ENCODE data around the gene OR7G3. TPM values are rescaled to one million over a fixed set of nuclear protein-coding genes. Genes with fewer than 3 reads are reported as not detected.

OR7G3 gene
- polyA plus RNA-seq, 1 donor from 2014 or later: not detected

- H3K27ac ChIP-seq (ENCODE audit: low read length): no peak overlapping the region
- no peak overlapping the region for H3K4me3 ChIP-seq (ENCODE audit: low read length)
- peaks cover 30% of the 10 kb centered on the region for H3K9me3 ChIP-seq (ENCODE audit: low read length)
- no peaks in the 10 kb centered on the region for H3F3A ChIP-seq (ENCODE audit: insufficient read depth, low read length, poor library complexity, severe bottlenecking)
- no peak overlapping the region for H3K4me2 ChIP-seq (ENCODE audit: low read length)
- no peak overlapping the region for H2AFZ ChIP-seq (ENCODE audit: low read depth, low read length)
- H3K27me3 ChIP-seq (ENCODE audit: insufficient read depth, low read depth, low read length): no peaks in the 10 kb centered on the region
- H3K79me2 ChIP-seq (replicated peaks; ENCODE audit: insufficient read depth, low read length): peaks cover 72% of the 10 kb centered on the region
- no peak overlapping the region for H3K9ac ChIP-seq (ENCODE audit: low read length)
- H3K36me3 ChIP-seq (ENCODE audit: insufficient read depth, low read length): peaks cover 12% of the 10 kb centered on the region
- no peaks in the 10 kb centered on the region for H3K9me2 ChIP-seq (ENCODE audit: insufficient read depth, low read length)
- no peaks in the 10 kb centered on the region for H4K20me1 ChIP-seq (ENCODE audit: insufficient read depth)
- TF ChIP-seq RAD21 (conservative IDR thresholded peaks at IDR 0.05) (no peak), TAF1 (IDR thresholded peaks at IDR 0.05; ENCODE audit: low read depth) (no peak), REST (IDR thresholded peaks at IDR 0.05; ENCODE audit: borderline replicate concordance) (no peak), SMC3 (conservative IDR thresholded peaks at IDR 0.05; ENCODE audit: poor library complexity) (no peak), CTCF (IDR thresholded peaks at IDR 0.05; ENCODE audit: poor library complexity, severe bottlenecking) (no peak), POLR2AphosphoS5 (IDR thresholded peaks at IDR 0.05) (no peak), EP300 (conservative IDR thresholded peaks at IDR 0.05; ENCODE audit: poor library complexity, severe bottlenecking) (no peak), MXI1 (conservative IDR thresholded peaks at IDR 0.05; ENCODE audit: poor library complexity, severe bottlenecking) (no peak), EZH2 (IDR thresholded peaks at IDR 0.05; ENCODE audit: borderline replicate concordance, insufficient read depth, low read length, poor library complexity, severe bottlenecking) (no peak)
These were observed 21.9 kb upstream of the OR7G3 start for GRCh38 chr19:9148697-9149096.

GRCh38 chr19:9146882-9147281, 20.1 kb upstream of the OR7G3 start:
- H3K4me3 ChIP-seq (ENCODE audit: low read length): no peak overlapping the region
- H3K9ac ChIP-seq (ENCODE audit: low read length): no peak overlapping the region
- peaks cover 12% of the 10 kb centered on the region for H3K36me3 ChIP-seq (ENCODE audit: insufficient read depth, low read length)
- H4K20me1 ChIP-seq (ENCODE audit: insufficient read depth): no peaks in the 10 kb centered on the region
- TF ChIP-seq EZH2 (IDR thresholded peaks at IDR 0.05; ENCODE audit: borderline replicate concordance, insufficient read depth, low read length, poor library complexity, severe bottlenecking) (no peak), RAD21 (conservative IDR thresholded peaks at IDR 0.05) (no peak), SMC3 (conservative IDR thresholded peaks at IDR 0.05; ENCODE audit: poor library complexity) (no peak), MXI1 (conservative IDR thresholded peaks at IDR 0.05; ENCODE audit: poor library complexity, severe bottlenecking) (no peak), CTCF (IDR thresholded peaks at IDR 0.05; ENCODE audit: poor library complexity, severe bottlenecking) (no peak), REST (IDR thresholded peaks at IDR 0.05; ENCODE audit: borderline replicate concordance) (no peak), TAF1 (IDR thresholded peaks at IDR 0.05; ENCODE audit: low read depth) (no peak), POLR2AphosphoS5 (IDR thresholded peaks at IDR 0.05) (no peak), EP300 (conservative IDR thresholded peaks at IDR 0.05; ENCODE audit: poor library complexity, severe bottlenecking) (no peak)
- no peak overlapping the region for H3K4me2 ChIP-seq (ENCODE audit: low read length)
- H2AFZ ChIP-seq (ENCODE audit: low read depth, low read length): no peak overlapping the region
- H3K27me3 ChIP-seq (ENCODE audit: insufficient read depth, low read depth, low read length): no peaks in the 10 kb centered on the region
- H3F3A ChIP-seq (ENCODE audit: insufficient read depth, low read length, poor library complexity, severe bottlenecking): no peaks in the 10 kb centered on the region
- no peak overlapping the region for H3K27ac ChIP-seq (ENCODE audit: low read length)
- no peaks in the 10 kb centered on the region for H3K9me2 ChIP-seq (ENCODE audit: insufficient read depth, low read length)
- H3K9me3 ChIP-seq (ENCODE audit: low read length): peaks cover 15% of the 10 kb centered on the region
- H3K79me2 ChIP-seq (replicated peaks; ENCODE audit: insufficient read depth, low read length): peaks cover 77% of the 10 kb centered on the region

Measured in neural cell (in vitro differentiated cells).